Activated CD4-positive, alpha-beta T cell treated with anti-CD3 and anti-CD28 coated beads, Interleukin-2, amount 50 U/mL, for 48 hours (primary cell): ENCODE data around the gene FOXQ1.

Experiments used
- DNase-seq, 2 experiments: peaks; one replicate each; pipeline ENCODE4 v3.0.0-alpha.2; 2020

Gene FOXQ1

GRCh38 chr6:1363729-1364572, 52.1 kb downstream of the FOXQ1 start:
- DNase-seq: peak in 1 of 2 experiments; percentile 12
